HK-2 (cell line): ENCODE measurements around the gene SLC23A2.

Source experiments
- DNase-seq: peaks from one replicate; pipeline ENCODE4 v3.0.0-alpha.2; 2018; ENCODE audit not compliant: unreplicated experiment

SLC23A2 gene

DNA sequence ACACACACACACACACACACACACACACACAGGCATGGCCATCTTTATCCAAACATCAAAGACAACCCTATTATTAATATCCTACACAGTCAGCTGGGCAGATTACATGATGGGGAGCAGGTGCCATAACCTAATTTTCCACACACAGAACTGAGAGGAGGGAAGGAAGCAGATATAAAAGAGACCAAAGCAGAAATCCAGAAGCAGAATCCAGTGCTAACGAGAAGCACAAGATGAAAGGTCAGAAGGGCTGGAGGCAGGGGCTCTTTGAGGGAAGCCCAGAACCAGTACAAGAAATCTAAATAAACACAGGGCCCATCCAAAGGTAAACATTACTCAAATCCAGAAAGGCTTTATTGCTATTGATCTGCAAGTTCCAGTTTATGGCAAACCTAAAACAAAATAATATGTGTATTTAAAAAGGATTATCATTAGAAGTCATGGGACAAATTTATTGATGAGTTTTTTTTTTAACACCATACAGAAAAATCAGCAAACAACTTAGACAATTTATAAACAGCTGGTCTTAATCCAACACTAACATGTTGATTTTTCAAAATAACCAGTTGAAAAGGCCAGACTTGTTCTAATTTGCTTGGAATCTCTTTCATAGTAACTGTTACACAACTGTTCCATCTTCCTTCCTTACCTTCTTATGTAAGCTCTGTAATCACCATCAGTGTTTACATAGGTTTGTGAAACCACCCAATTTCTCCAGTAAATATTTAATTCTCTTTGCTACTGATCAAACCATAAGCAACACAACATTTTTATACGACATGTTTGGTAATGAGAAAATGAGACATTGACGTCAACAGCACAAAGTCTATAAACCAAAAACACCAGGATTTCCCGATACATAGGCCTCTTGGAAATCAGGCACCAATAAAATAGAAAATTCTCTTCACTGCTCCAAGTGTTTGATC lies 34.2 kb downstream of the SLC23A2 start:
- no peak for DNase-seq

DNA sequence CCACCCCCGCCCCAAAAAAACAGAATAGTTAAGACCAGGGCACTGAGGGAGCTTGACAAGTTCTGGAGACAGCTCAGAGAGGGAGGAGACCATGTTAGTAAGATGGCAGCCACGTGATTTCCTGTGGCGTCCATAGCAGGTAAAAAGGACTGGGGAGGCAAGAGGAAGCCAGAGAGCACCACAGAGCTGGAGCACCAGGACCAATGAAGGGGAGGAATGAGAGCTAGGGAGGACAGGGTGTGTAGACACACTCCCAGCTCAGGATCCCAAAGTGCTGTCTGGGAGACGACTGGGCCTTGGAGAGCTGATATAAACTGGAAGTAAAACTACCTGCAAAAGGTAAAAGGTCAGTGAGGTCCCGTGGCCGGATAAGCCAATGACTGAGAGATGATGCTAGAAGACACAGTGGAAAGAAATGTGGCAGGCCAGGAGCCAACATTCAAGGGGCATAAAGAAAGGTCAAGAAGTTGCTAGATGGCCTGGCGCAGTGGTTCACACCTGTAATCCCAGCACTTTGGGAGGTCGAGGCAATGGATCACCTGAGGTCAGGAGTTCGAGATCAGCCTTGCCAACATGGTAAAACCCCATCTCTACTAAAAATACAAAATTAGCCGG lies 39.0 kb downstream of the SLC23A2 start:
- no peak for DNase-seq

DNA sequence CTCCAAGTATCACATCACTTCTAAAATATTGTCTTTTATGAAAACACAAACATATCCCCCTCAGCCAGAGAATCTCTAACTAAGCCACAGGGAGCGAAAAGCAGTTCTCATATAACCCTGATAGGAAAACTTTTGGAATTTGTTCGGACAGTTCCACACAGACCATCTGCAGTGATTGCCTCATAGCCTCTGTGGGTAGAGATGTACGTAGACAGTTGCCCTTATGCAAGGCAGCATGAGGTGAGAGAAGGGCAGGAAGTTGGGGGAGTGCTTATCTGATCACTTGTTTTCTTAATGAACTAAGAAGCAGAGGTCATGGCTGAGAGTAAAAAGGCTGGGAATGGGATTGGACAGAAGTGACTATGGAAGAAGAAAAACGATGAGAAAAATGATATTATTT lies 39.6 kb downstream of the SLC23A2 start:
- DNase-seq = no peak

DNA sequence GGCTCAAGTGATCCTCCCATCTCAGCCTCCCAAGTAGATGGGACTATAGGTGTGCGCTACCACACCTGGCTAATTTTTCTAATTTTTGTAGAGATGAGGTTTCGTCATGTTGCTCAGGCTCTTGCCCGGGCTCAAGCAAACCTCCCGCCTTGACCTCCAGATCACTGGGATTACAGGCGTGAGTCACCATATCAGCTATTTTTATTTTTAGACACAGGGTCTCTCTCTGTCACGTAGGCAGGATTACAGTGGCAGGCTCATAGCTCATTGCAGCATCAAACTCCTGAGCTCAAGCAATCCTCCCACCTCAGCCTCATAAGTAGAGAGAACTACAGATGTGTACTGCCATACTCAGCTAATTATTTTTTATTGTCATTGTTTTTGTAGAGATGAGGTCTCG lies 41.7 kb downstream of the SLC23A2 start:
- DNase-seq = no peak

DNA sequence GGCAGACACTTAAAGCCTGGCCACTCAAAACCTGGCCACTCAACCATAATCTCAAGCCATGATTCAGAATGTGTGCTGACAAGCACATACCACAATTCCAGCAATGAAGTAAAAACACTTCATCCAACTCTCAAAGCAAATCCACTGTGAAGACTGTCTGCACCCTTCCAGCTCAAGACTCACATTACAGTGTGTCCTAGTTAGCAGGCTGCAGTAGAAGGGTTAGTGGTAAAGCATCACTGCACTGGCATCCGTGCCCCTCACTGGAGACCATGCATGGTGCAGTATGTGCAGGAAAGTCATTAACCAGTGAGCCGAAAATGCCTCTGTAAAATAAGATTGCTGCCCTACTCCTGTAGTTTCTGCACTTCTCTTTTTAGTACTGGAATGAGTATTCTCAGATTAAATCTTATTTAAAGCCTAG lies 43.4 kb downstream of the SLC23A2 start:
- peak; percentile 40 for DNase-seq

DNA sequence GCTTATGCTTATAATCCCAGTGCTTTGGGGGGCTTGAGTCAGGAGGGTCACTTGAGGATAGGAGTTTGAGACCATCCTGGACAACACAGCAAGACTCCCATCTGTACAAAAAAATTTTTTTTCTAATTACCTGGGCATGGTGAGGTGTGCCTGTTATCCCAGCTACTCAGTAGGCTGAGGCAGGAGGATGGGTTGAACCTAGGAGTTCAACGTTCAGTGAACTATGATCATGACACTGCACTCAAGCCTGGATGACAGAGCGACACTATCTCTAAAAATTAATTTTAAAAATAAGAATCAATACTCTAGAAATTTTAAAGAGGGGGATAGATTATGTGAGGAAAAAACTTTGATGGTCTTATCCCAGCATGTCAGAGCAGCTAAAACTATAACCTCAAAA lies 44.1 kb downstream of the SLC23A2 start:
- no peak for DNase-seq

DNA sequence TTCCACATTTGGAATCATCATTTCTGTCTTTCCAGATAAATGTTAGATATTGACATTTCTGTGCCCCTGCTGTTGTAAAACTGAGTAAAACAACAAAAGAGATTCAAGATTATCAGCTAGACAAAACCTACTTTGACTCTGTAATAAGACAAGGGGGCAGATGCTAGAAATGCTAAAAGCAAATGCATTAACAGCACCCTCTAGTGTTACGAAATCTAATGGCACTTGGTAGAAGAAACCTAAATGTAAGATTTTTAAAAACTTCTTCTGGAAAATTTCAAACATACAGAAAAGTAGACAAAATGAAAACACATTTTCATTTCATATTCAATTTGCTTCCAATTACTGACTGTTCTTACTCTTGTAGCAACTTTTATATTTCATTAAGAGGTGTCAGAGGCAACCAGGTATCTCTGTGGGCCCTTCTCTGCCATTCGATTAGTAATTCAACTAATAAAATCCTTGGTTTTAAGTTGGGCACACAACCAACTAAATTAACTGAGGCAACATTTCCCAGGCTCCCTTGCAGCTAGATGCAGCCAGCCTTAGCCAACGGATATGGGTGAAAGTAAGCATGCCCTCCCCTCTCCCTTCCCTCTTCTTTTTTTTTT lies 45.0 kb downstream of the SLC23A2 start:
- no peak for DNase-seq

DNA sequence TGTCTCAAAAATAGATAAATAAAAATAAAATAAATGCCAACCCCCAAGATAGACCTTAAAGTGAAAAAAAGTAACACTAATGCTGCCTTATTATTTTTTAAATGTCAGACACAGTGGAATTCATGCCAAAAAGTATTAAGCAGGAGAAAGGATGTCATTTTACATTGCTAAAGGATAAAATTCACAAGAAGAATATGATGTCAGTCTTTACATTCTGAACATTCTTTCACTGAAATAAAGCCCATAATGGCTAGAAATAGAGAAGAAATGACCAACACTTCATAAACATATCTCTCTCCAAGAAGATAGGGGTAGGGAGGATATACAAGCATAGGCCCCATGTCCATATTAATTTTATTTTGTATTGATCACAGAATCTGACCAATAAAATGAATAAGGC lies 47.4 kb downstream of the SLC23A2 start:
- no peak for DNase-seq

DNA sequence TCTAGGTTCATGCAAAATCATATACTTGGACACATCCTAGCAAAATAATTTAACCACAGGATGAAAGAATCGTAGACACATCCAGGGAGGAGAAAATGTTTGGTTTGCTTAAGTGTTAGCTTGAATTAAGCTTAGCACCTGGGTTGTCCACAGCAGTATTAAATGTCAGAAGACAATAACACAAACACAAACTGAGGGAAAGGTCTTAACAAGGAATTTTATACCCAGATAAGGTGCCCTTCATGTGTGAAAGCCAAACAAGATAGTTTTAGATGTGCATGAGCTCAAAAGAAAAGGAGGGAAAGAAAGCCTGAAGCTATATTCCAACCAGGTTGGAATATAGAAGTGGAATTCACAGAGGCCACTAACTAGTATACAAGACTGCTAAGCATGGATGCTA lies 49.1 kb downstream of the SLC23A2 start:
- no peak for DNase-seq

DNA sequence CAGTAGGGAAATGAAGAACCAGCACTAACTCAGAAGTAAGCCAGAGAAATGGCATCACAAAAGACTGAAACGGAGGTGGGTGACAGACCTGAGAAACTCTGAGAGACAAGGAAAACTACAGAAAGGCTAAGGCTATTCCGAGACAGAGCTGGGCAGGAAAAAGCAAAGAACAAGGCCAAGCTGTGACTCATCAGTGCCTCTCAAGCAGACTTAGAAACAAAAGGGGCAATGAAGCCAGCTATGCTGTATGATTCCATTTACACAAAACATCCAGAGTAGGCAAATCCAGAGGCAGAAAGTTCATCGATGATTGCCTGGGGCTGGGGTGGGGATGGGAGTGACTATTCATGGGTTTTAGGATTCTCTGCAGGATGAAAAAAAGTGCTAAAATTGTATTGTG lies 50.0 kb downstream of the SLC23A2 start:
- no peak for DNase-seq

DNA sequence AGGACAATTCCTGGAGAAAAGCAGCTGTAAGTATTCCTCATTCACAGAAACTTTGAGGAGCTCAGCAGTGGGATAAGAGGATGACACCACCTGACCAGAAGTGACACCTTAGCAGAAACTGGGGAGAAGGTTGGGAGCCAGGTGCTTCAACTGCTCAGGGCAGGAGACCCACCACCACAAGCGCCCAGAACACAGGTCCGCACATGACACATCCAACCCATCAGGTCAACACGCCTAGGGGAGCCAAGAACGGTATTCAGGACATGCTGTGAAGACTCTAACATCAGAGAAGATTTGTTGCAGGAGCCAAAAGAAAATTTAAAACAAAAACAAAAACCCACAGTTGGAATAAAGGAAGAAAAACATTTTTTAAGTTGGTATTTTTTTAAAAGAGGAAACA lies 50.5 kb downstream of the SLC23A2 start:
- no peak for DNase-seq

DNA sequence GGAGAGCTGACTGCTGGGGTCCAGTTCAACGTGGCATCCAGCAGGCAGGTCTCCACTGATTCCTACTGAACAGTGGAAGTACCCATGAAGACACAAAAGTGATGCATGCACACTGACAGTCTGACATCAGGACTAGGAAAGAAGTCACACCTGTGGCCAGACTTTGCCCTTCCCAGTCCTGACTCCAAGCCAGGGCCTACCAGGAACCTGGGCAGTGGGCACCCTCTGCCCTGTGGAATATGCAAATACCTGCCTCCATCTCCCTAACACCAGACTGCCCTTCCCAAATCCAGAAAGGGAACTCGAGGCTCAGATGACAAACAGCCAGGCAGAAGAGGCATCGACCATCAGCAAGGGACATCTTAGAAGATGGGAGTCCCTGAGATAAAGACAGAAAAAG lies 50.9 kb downstream of the SLC23A2 start:
- no peak for DNase-seq

DNA sequence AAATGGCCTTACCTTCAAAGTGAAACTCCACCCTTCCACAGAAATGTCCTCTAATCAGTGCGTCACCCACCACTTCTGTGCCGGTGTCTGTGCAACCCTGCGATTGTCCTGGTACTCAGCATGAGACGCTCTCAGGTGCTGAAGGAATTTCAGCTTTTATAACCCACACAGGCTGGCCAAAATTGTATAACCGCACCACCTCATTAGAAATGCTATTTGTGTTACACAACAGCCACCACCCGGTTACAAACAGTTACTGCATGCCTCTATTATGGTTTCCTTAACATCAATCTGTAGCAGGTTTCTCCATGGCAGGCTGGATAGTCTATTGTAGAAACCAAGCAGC lies 51.5 kb downstream of the SLC23A2 start:
- DNase-seq = no peak

DNA sequence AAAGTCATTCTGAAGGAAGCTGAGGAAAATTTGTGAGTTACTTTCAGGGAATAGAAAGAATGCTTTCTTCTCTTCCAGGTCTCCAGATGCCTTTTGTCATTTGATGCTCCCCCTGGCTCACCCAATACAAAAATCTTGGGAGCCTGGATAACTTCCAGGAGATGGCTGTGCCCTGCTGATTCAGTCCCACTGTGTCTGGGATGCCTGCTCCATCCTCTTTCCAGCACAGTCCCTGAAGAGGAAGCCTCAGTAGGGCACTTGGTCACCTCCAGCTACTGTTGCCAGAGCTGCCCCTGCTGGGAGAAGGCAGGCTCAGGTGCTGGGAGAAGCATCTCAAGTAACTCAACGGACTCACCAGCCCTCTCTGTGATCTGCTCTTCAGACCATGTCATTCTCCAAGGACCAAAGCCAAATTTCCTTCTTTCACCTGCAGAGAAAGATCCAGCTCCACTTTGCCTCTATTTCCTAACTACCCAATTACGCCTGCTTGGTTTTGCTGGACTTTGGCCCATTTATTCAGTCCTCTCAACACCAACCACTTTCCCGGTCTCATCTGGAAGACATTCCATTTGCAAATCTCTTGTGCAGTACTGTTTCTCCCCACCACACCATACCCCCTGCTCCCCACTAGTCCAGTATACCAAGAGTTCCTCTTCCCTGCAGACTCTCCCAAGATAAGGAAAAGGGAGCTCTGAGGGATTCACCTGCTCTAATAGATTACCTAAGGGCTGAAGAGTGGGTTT lies 53.3 kb downstream of the SLC23A2 start:
- DNase-seq = no peak

DNA sequence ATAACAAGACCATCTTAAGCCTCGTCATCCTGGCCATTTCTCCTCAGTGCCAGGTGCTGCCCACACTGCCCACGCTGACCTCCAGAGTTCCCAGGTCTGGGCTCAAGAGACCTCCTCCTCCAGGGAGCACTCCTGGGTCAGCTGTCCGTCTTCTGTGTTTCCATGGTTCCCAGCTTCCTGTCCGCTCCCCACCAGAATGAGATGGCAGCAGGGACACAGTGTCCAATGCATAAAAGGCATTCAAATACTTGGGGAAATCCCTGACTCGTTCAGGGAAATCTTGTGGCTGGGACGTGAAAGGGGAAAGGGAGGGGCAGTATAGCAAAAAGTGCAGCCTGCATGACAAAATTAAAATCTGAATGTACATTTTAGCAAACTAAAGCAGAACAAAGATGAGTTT lies 54.3 kb downstream of the SLC23A2 start:
- DNase-seq = peak; percentile 27

DNA sequence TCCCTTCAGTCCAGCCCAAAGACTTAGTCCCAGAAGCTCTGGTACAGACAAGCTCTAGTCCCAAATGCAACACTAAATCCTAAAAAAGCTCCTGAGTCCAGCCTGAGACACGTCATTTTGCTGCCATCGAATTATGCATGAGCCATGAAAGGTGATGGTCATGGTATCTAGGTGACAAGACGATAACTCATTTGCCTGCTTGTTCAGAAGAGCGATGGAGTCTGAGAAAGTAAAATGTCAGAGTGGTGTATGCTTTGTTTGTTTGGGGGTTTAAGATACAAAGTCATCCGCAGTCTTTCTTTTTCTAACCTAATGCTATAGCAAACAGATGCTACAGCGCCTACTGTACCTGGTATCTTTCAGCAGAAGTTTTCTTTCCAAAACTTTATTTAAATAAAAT lies 54.7 kb downstream of the SLC23A2 start:
- DNase-seq = no peak

DNA sequence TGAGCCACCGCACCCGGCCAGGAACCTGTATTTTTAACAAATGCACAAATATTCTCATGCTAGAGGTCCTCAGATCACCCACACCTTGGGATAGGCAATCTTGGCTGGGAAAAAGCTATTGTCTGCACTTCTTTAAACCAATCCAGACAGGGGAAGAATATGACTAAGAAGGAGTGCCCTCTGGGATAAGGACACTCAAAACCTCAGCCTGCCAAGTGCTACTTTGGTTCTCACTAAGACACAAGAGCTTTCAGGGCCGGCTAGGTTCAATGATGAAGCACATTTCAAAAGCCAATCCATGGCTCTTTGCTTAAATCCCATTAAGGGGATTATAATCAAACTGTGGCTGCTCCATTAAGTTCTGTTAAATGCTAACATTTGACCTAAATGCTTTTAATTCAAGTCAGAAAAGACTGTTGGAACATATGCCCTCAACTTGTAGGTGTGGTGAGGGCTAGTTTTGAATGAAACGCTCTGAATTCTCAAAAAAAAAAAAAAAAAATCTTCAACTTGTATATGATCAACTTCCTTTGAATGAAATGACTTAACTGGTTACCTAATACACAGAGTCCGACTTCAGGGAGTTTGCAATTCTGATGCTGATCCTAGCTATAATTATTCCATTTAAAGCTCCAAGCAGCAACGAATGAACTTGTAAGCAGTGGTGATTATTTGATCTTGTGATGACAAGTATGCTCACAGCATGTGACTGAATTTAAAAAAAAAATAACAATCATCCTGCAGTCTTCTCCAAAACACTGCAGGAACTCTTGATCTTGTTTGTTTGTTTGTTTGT lies 56.6 kb downstream of the SLC23A2 start:
- no peak for DNase-seq

DNA sequence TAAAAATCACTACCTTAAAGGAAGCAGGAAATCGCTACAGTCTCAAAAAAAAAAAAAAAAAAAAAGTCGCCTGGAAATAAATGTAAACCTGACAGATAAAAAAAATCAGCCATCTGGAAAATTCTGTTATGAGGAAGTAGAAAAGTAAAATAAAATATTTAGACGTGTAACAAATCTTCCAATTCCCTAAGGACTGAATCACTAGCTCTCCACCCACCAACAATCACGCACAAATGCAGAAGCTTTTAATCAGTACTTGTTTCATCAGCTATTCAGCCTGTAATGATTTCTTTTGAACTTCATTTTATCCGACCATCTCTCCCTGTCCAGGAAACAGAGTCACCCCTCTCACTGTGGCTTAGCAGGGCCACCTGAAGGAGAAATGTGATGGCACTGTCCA lies 59.0 kb downstream of the SLC23A2 start:
- DNase-seq = no peak

DNA sequence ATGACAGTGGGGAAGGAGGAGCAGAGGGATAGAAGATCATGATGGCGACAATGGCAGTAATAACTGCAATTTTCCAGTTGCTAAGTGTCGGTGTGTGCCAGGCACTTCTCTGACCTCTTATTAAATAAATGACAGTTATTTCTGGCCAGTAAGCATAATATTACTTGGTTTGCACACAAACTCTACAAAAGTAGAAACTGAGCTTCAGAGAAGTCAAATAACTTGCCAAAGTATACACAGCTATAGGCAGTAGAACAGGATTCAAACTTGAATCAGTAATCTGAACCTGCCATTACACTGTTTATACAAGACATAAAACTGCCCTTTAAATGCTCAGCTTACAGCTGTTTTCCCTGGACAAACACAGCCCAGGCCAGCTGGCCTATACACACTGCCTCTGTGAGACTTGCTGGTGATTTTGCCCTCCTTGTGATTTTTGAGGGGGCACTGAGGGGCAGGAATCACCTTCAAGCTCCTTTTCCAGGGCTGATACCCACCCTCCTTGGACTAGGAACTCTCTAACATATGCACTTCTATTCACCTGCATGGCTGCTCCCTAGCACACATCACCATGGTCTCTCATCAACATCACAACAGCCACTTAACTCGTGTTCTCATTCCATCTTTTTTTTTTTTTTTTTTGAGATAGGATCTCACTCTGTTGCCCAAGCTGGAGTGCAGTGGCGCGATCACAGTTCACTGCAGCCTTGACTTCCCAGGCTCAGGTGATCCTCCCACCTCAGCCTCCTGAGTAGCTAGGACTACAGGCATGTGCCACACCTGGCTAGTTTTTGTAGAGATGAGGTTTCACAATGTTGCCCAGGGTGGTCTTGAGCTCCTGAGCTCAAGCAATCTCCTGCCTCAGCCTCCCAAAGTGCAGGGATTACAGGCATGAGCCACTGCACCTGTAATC lies 63.6 kb downstream of the SLC23A2 start:
- DNase-seq = no peak

DNA sequence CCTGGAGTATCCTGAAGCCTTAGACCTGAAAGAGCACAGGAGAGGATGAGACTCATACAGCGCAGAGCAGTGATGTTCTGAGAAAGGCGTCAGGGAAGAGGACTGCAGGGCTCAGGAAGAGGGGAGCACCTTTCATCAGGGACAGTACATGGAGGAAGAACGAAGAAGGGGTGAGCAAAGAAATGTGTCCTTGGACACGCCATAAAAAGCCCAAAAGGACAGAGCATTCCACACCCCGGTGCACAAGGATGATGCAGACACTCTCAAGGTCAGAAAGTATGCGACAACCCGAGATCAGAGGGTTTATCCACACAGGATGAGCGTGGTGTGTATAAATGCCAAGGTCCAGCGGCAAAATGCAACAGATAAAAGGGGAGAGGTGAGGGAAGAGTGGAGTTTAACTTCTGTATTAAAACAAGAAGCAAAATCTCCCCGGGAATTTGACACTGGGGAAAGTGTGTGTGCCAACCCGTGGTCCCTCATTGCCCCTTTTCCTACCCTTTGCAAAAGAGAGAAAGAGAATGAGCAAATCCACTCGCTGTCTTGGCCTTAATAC lies 64.4 kb downstream of the SLC23A2 start:
- no peak for DNase-seq
